Panc1 (cell line): ENCODE measurements around the gene PCNX1.

Experiments used
- CTCF ChIP-seq: fragments of 450-650 bp; IDR thresholded peaks from 2 replicates; pipeline ENCODE4 v1.5.1; 2017; ENCODE audit warnings: mild to moderate bottlenecking
- POLR2AphosphoS5 ChIP-seq: IDR thresholded peaks from 2 replicates; pipeline ENCODE4 v1.6.1; 2012; ENCODE audit warnings: mild to moderate bottlenecking, low read depth, low read length, moderate library complexity
- REST ChIP-seq, 2 experiments: IDR thresholded peaks; 2 replicates each; pipeline ENCODE4 v1.6.1; 2011 to 2012; ENCODE audit warnings: low read depth in 2 of 2, control low read depth in 1 of 2, low read length in 1 of 2, mild to moderate bottlenecking in 1 of 2, moderate library complexity in 1 of 2; ENCODE audit not compliant: insufficient read depth in 1 of 2
- SIN3A ChIP-seq: IDR thresholded peaks from 2 replicates; pipeline ENCODE4 v1.6.1; 2012; ENCODE audit warnings: low read depth, mild to moderate bottlenecking, low read length, moderate library complexity, borderline replicate concordance; ENCODE audit not compliant: insufficient read depth
- TCF7L2 ChIP-seq: IDR thresholded peaks from 2 replicates; pipeline ENCODE4 v1.6.1; 2011; ENCODE audit warnings: mild to moderate bottlenecking, low read depth, low read length, inconsistent platforms

DNA sequence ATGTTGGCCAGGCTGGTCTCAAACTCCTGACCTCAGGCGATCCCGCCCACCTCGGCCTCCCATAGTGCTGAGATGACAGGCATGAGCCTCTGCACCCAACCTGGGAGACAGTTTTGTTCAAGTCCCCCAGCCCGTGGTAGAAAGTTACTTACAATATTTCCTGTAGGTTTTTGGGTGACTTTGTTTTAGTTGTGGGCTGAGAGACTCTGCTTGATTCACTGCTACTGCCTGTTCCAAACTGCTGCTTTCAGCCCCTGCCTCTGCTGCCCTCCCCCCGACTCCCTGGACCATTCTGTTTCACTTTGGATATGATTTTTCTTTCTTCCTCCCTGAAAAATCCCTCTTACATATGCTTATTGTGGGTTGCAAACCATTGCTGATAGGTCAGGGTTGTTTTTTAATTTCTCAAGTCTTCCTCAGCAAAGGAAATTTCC is 13.4 kb upstream of the PCNX1 start:
- TF ChIP-seq CTCF (no peak), POLR2AphosphoS5 (no peak), REST (IDR thresholded peaks at IDR 0.05; ENCODE audit: insufficient read depth in 1 of 2, low read depth in 2 of 2, low read length in 1 of 2) (no peak), TCF7L2 (no peak), SIN3A (no peak)
